IMR-90 (cell line): ENCODE measurements around the gene KDM6B. TPM values are rescaled to one million over a fixed set of nuclear protein-coding genes. Genes with fewer than 3 reads are reported as not detected.

Source experiments
- ATAC-seq: fragments of 200-7000 bp; cut with Tn5 transposase; 2 replicates; pipeline ENCODE4 v1.9.1; 2020; ENCODE audit warnings: low read depth, mild to moderate bottlenecking, moderate library complexity
- BruUV-seq: library from RNA; stranded (reverse); fragments of 400-500 nt; replicated peaks from 2 replicates; lab custom pipeline; 2021; lab: Mats Ljungman, UMichigan
- CTCF ChIA-PET: fragments of 300-600 bp; formaldehyde crosslinking; extraction: SDS; loops from one replicate; lab custom pipeline; 2021; ENCODE audit warnings: antibody characterized with exemption; lab: Yijun Ruan, JAX
- POLR2A ChIA-PET: fragments of 300-600 bp; sonication (Branson Sonifier 250); formaldehyde crosslinking; loops from one replicate; lab custom pipeline; 2022; ENCODE audit warnings: antibody characterized with exemption; ENCODE audit not compliant: unreplicated experiment; lab: Charles Lee
- DNase-seq: peaks from one replicate; pipeline ENCODE4 v3.0.0; 2013
- H2AFZ ChIP-seq: replicated peaks from 2 replicates; pipeline ENCODE3; 2013; ENCODE audit warnings: low read length, mild to moderate bottlenecking; ENCODE audit not compliant: poor library complexity
- H2AK5ac ChIP-seq: 2 replicates; pipeline ENCODE4 v1.6.1; 2013; ENCODE audit warnings: low read depth, low read length, inconsistent platforms
- H2AK9ac ChIP-seq: replicated peaks from 2 replicates; pipeline ENCODE3; 2013; ENCODE audit warnings: mild to moderate bottlenecking, low read depth, low read length, moderate library complexity; ENCODE audit not compliant: poor library complexity
- H2BK120ac ChIP-seq: 2 replicates; pipeline ENCODE4 v1.6.1; 2013; ENCODE audit warnings: low read depth, low read length, inconsistent platforms
- H2BK15ac ChIP-seq: 3 replicates; pipeline ENCODE4 v1.6.1; 2013; ENCODE audit warnings: low read depth, low read length, inconsistent platforms
- H2BK20ac ChIP-seq: 2 replicates; pipeline ENCODE4 v1.6.1; 2013; ENCODE audit warnings: low read depth, mild to moderate bottlenecking, inconsistent platforms, low read length, moderate library complexity
- H2BK5ac ChIP-seq: 2 replicates; pipeline ENCODE4 v1.6.1; 2013; ENCODE audit warnings: mild to moderate bottlenecking, low read depth, low read length, inconsistent platforms; ENCODE audit not compliant: poor library complexity, severe bottlenecking
- H3K14ac ChIP-seq: replicated peaks from 2 replicates; pipeline ENCODE4 v1.6.1; 2013; ENCODE audit warnings: low read depth, low read length, inconsistent platforms
- H3K18ac ChIP-seq: 2 replicates; pipeline ENCODE4 v1.6.1; 2013; ENCODE audit warnings: low read depth, low read length, control low read depth
- H3K23ac ChIP-seq: 2 replicates; pipeline ENCODE4 v1.6.1; 2013; ENCODE audit warnings: low read depth, low read length, inconsistent platforms
- H3K27ac ChIP-seq: 2 replicates; pipeline ENCODE4 v1.5.1; 2013; ENCODE audit warnings: mild to moderate bottlenecking, control low read depth, low read length; ENCODE audit not compliant: insufficient read depth
- H3K27me3 ChIP-seq: 2 replicates; pipeline ENCODE4 v1.6.1; 2013; ENCODE audit warnings: low read length; ENCODE audit not compliant: control insufficient read depth, insufficient read depth
- H3K36me3 ChIP-seq: 2 replicates; pipeline ENCODE4 v1.6.1; 2013; ENCODE audit warnings: low read length, mixed read lengths; ENCODE audit not compliant: control insufficient read depth, insufficient read depth
- H3K4ac ChIP-seq: 2 replicates; pipeline ENCODE4 v1.6.1; 2013; ENCODE audit warnings: low read depth, low read length, inconsistent platforms
- H3K4me1 ChIP-seq: 2 replicates; pipeline ENCODE4 v1.6.1; 2013; ENCODE audit warnings: low read length, mixed read lengths; ENCODE audit not compliant: control insufficient read depth, insufficient read depth
- H3K4me2 ChIP-seq: 2 replicates; pipeline ENCODE4 v1.6.1; 2013; ENCODE audit warnings: low read depth, mild to moderate bottlenecking, control low read depth, low read length, moderate library complexity
- H3K4me3 ChIP-seq: 2 replicates; pipeline ENCODE4 v1.5.1; 2013; ENCODE audit warnings: low read depth, mild to moderate bottlenecking, control low read depth, low read length, moderate library complexity; ENCODE audit not compliant: insufficient read depth
- H3K56ac ChIP-seq: 2 replicates; pipeline ENCODE4 v1.6.1; 2013; ENCODE audit warnings: low read length, inconsistent platforms; ENCODE audit not compliant: insufficient read depth; ENCODE audit errors: extremely low read depth
- H3K79me1 ChIP-seq, 2 experiments: 2 replicates each; pipeline ENCODE4 v1.6.1; 2013; ENCODE audit warnings: low read length in 2 of 2, inconsistent platforms in 1 of 2, low read depth in 1 of 2
- H3K9ac ChIP-seq: 2 replicates; pipeline ENCODE4 v1.6.1; 2013; ENCODE audit warnings: low read depth, low read length, control low read depth
- H3K9me1 ChIP-seq: 2 replicates; pipeline ENCODE4 v1.6.1; 2013; ENCODE audit warnings: low read length, inconsistent platforms; ENCODE audit not compliant: insufficient read depth
- H3K9me3 ChIP-seq: 2 replicates; pipeline ENCODE4 v1.6.1; 2013; ENCODE audit warnings: low read length; ENCODE audit not compliant: control insufficient read depth, insufficient read depth
- H4K20me1 ChIP-seq: 2 replicates; pipeline ENCODE4 v1.6.1; 2013; ENCODE audit warnings: low read length, inconsistent platforms; ENCODE audit not compliant: insufficient read depth
- H4K5ac ChIP-seq: 2 replicates; pipeline ENCODE4 v1.6.1; 2013; ENCODE audit warnings: mild to moderate bottlenecking, low read depth, low read length, control low read depth
- H4K8ac ChIP-seq, 2 experiments: 2 replicates each; pipeline ENCODE4 v1.6.1; 2013; ENCODE audit warnings: low read depth in 2 of 2, low read length in 2 of 2, control low read depth in 1 of 2, inconsistent platforms in 1 of 2
- H4K91ac ChIP-seq: 2 replicates; pipeline ENCODE4 v1.6.1; 2013; ENCODE audit warnings: low read depth, low read length, inconsistent platforms; ENCODE audit not compliant: insufficient read depth
- CHD1 ChIP-seq: IDR thresholded peaks from 2 replicates; pipeline ENCODE4 v1.6.1; 2012; ENCODE audit warnings: low read depth, low read length, improper control_type of control experiment
- CTCF ChIP-seq: conservative IDR thresholded peaks from 2 replicates; pipeline ENCODE4 v1.5.1; 2012; ENCODE audit warnings: mild to moderate bottlenecking, low read depth, low read length, improper control_type of control experiment
- ELK1 ChIP-seq: fragments of 150-350 bp; IDR thresholded peaks from 2 replicates; pipeline ENCODE4 v1.6.1; 2016; ENCODE audit warnings: low read depth, mild to moderate bottlenecking, low read length, moderate library complexity, borderline replicate concordance
- FOS ChIP-seq: fragments of 150-350 bp; IDR thresholded peaks from 2 replicates; pipeline ENCODE4 v1.6.1; 2016; ENCODE audit warnings: low read depth, low read length
- MAFK ChIP-seq: IDR thresholded peaks from 2 replicates; pipeline ENCODE4 v1.6.1; 2012; ENCODE audit warnings: low read depth, low read length, improper control_type of control experiment
- MAZ ChIP-seq: IDR thresholded peaks from 2 replicates; pipeline ENCODE4 v1.6.1; 2012; ENCODE audit warnings: low read depth, mild to moderate bottlenecking, low read length, improper control_type of control experiment, moderate library complexity, borderline replicate concordance
- MXI1 ChIP-seq: IDR thresholded peaks from 2 replicates; pipeline ENCODE4 v1.6.1; 2012; ENCODE audit warnings: low read depth, mild to moderate bottlenecking, low read length, moderate library complexity, borderline replicate concordance
- NFE2L2 ChIP-seq: fragments of 150-350 bp; IDR thresholded peaks from 2 replicates; pipeline ENCODE4 v1.6.1; 2016; ENCODE audit warnings: low read depth, mild to moderate bottlenecking, low read length
- RAD21 ChIP-seq: IDR thresholded peaks from 2 replicates; pipeline ENCODE4 v1.6.1; 2012; ENCODE audit warnings: low read length, improper control_type of control experiment
- RFX5 ChIP-seq: IDR thresholded peaks from 2 replicates; pipeline ENCODE4 v1.8.0; 2012; ENCODE audit warnings: low read depth, mild to moderate bottlenecking, low read length, moderate library complexity
- SMC3 ChIP-seq: fragments of 150-350 bp; IDR thresholded peaks from 2 replicates; pipeline ENCODE4 v1.6.1; 2016; ENCODE audit warnings: low read depth, mild to moderate bottlenecking, antibody characterized with exemption, low read length, moderate library complexity
- USF2 ChIP-seq: fragments of 150-350 bp; IDR thresholded peaks from 2 replicates; pipeline ENCODE4 v1.6.1; 2017; ENCODE audit warnings: mild to moderate bottlenecking, antibody characterized with exemption, low read length, low read depth
- WGBS, 2 experiments: methylation state at CpG; one replicate each; pipeline versions ENCODE4 v1.1.5 to v1.1.7; 2013; ENCODE audit warnings: missing lambda C conversion rate in 2 of 2; ENCODE audit not compliant: insufficient read length in 1 of 2; ENCODE audit errors: extremely low coverage in 2 of 2; 5-methylcytosine and 5-hydroxymethylcytosine counted together
- dilution Hi-C: fragments of 300-500 bp; cut with HindIII; formaldehyde crosslinking; loops from one replicate; pipeline ENCODE4 v1.14.3; 2018; ENCODE audit warnings: low sequenced_read_pairs; ENCODE audit not compliant: unreplicated experiment
- in situ Hi-C: fragments of 300-500 bp; cut with MboI; formaldehyde crosslinking; loops from 3 replicates; pipeline ENCODE4 v1.14.3; 2019; ENCODE audit warnings: low sequenced_read_pairs, inconsistent platforms, mixed read lengths
- intact Hi-C: fragments of 100-400 bp; cut with micrococcal nuclease; formaldehyde crosslinking; loops from 2 replicates; pipeline ENCODE4 v1.10.0; 2022
- polyA plus RNA-seq, 3 experiments: library from polyadenylated mRNA; depleted of rRNA; stranded (reverse); fragments of >200 nt; gene quantifications; 2 replicates each; pipeline ENCODE4 v1.2.3, GENCODE V29; 2012; ENCODE audit warnings: low replicate concordance in 1 of 3
- total RNA-seq: library from RNA; depleted of rRNA; stranded (reverse); fragments of >200 nt; gene quantifications from 2 replicates; pipeline ENCODE4 v1.2.3, GENCODE V29; 2012

Gene KDM6B
- total and polyA plus RNA-seq, 2 of the 4 experiments (the other 2 are of a cell fraction), result 0.72 to 3.5 TPM

- Histone ChIP-seq H2AK5ac (peak overlapping the region; percentile 73), H3K79me1 (peaks cover 19 to 54% of the 10 kb centered on the region in 2 experiments), H2BK5ac (peak overlapping the region; percentile 92), H2BK15ac (peak overlapping the region; percentile 95; the same call in 2 of the 3 replicates), H3K4ac (peak overlapping the region; percentile 86), H2AK9ac (peak overlapping the region; percentile 98), H3K4me2 (peak overlapping the region; percentile 64), H4K20me1 (peaks cover 38% of the 10 kb centered on the region), H2BK120ac (peak overlapping the region; percentile 74), H2BK20ac (peak overlapping the region; percentile 84), H3K4me3 (peak overlapping the region; percentile 64), H4K91ac (peak overlapping the region; percentile 83), H3K27me3 (no peaks in the 10 kb centered on the region), H2AFZ (peak overlapping the region; percentile 98), H3K56ac (peak overlapping the region; percentile 44), H4K5ac (peak overlapping the region; percentile 16; the same call in 1 of the 2 replicates), H3K23ac (peak overlapping the region; percentile 87), H4K8ac (peak overlapping the region; percentile 9 to 85; a peak in 3 of 4 replicates), H3K27ac (peak overlapping the region; percentile 89), H3K18ac (peak overlapping the region; percentile 32), H3K9me1 (peaks cover 9% of the 10 kb centered on the region; the same call in 1 of the 2 replicates), H3K14ac (peak overlapping the region; percentile 83), H3K9me3 (no peaks in the 10 kb centered on the region), H3K36me3 (peaks cover 8% of the 10 kb centered on the region; the same call in 1 of the 2 replicates), H3K4me1 (peaks cover 20% of the 10 kb centered on the region), H3K9ac (peak overlapping the region; percentile 90)
- ATAC-seq (peak; percentile 15), DNase-seq (peak; percentile 95)
- ChIA-PET CTCF (interaction anchor here (0.5 to 3.4 kb wide), 3 partner anchors 13 to 75 kb away, joined by 3 to 10 read pairs (median 4); partner anchors contain the start of gene NAA38), POLR2A (interaction anchor here (1.0 kb wide), 1 partner anchor 20 kb away, joined by 4 read pairs; the partner anchor contains the start of gene NAA38)
- BruUV-seq, result no TSS peak
- in situ Hi-C loops (no loop called here), dilution Hi-C loops (no loop called here), intact Hi-C loops (loop anchor here (1.0 to 5.0 kb wide), 2 partner anchors 7 to 485 kb away; partner anchors contain the start of gene KCTD11)
- no CpG with 5 or more reads among the region's 19 CpGs for WGBS, 2 experiments
- TF ChIP-seq ELK1, result no peak
- TF ChIP-seq SMC3, result peak; percentile 17; the same call in 1 of the 2 replicates
- TF ChIP-seq RAD21, result no peak
- peak; percentile 93 for TF ChIP-seq USF2
- TF ChIP-seq RFX5, result no peak
- TF ChIP-seq NFE2L2, result no peak
- TF ChIP-seq MAZ, result peak; percentile 99
- 0 out of 2 replicates have a peak, but pooled peaks have one; percentile 43 for TF ChIP-seq MXI1
- no peak; the same call in 1 of the 2 replicates for TF ChIP-seq CHD1
- TF ChIP-seq FOS, result peak; percentile 34; the same call in 1 of the 2 replicates
- TF ChIP-seq CTCF, result no peak
- no peak for TF ChIP-seq MAFK
Measured at GRCh38 chr17:7836596-7837407, 2.8 kb downstream of the KDM6B start.
